ENCODE measurements around the gene ACRV1. TPM values are rescaled to one million over a fixed set of nuclear protein-coding genes. Genes with fewer than 3 reads are reported as not detected.

The ACRV1 gene
- total RNA-seq, 4 donors from 2014 or later: not detected

DNA sequence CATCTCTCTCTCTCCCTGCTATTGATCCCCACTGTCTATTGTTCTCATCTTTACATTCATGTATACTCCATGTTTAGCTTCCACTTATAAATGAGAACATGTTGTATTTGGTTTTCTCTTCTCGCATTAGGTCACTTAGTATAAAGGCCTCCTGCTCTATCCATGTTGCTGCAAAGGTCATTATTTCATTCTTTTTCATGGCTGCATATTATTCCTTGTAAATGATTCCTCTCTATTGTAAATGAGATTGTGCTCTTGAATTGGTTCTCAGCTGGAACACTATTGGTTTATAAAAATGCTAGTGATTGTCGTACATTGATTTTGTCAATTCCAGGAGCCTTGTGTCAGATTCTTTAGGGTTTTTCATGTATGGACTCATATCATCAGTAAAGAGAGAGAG lies 13.5 kb downstream of the ACRV1 start:
- no peak overlapping the region for H3K27ac ChIP-seq
- 83 to 100% methylated on average over 2 of the region's 2 CpGs for WGBS, 2 donors (ENCODE audit: low coverage in 1 of 2)
- H3K36me3 ChIP-seq: no peaks in the 10 kb centered on the region
- H3K9me3 ChIP-seq: peaks cover 0 to 29% (median 0%) of the 10 kb centered on the region in 3 donors
- ATAC-seq: no peak
- H3K27me3 ChIP-seq: no peaks in the 10 kb centered on the region
- no peak for TF ChIP-seq POLR2AphosphoS5 (IDR thresholded peaks at IDR 0.05)
- no peak for TF ChIP-seq EP300 (IDR thresholded peaks at IDR 0.05)
- TF ChIP-seq, protein P1, sequence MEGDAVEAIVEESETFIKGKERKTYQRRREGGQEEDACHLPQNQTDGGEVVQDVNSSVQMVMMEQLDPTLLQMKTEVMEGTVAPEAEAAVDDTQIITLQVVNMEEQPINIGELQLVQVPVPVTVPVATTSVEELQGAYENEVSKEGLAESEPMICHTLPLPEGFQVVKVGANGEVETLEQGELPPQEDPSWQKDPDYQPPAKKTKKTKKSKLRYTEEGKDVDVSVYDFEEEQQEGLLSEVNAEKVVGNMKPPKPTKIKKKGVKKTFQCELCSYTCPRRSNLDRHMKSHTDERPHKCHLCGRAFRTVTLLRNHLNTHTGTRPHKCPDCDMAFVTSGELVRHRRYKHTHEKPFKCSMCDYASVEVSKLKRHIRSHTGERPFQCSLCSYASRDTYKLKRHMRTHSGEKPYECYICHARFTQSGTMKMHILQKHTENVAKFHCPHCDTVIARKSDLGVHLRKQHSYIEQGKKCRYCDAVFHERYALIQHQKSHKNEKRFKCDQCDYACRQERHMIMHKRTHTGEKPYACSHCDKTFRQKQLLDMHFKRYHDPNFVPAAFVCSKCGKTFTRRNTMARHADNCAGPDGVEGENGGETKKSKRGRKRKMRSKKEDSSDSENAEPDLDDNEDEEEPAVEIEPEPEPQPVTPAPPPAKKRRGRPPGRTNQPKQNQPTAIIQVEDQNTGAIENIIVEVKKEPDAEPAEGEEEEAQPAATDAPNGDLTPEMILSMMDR (IDR thresholded peaks at IDR 0.05): no peak
- TF ChIP-seq POLR2A (IDR thresholded peaks at IDR 0.05): no peak
- H3K4me3 ChIP-seq: no peak overlapping the region
- H3K4me1 ChIP-seq: no peaks in the 10 kb centered on the region

DNA sequence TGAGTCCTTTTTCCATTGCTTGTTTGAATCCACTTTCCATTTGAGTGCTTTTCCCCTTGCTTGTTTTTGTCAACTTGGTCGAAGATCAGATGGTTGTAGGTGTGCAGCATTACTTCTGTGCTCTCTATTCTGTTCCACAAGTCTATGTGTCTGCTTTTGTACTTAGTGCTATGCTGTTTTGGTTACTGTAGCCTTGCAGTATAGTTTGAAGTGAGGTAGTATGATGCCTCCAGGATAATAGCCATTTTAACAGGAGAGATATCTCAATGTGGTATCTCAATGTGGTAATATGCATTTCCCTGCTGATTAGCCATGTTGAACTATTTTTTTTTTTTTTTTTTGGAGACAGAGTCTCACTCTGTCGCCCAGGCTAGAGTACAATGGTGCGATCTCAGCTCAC lies 16.7 kb downstream of the ACRV1 start:
- peaks cover 0 to 29% (median 0%) of the 10 kb centered on the region in 3 donors for H3K9me3 ChIP-seq
- H3K4me3 ChIP-seq: no peak overlapping the region
- TF ChIP-seq EP300 (IDR thresholded peaks at IDR 0.05) (no peak), POLR2A (IDR thresholded peaks at IDR 0.05) (no peak), POLR2AphosphoS5 (IDR thresholded peaks at IDR 0.05) (no peak)
- TF ChIP-seq, protein P1 (IDR thresholded peaks at IDR 0.05): no peak
- H3K4me1 ChIP-seq: no peaks in the 10 kb centered on the region
- ATAC-seq: no peak
- H3K27ac ChIP-seq: no peak overlapping the region
- 86 to 100% methylated on average over 1 of the region's 3 CpGs for WGBS, 2 donors (ENCODE audit: low coverage in 1 of 2)
- H3K27me3 ChIP-seq: no peaks in the 10 kb centered on the region
- H3K36me3 ChIP-seq: no peaks in the 10 kb centered on the region

DNA sequence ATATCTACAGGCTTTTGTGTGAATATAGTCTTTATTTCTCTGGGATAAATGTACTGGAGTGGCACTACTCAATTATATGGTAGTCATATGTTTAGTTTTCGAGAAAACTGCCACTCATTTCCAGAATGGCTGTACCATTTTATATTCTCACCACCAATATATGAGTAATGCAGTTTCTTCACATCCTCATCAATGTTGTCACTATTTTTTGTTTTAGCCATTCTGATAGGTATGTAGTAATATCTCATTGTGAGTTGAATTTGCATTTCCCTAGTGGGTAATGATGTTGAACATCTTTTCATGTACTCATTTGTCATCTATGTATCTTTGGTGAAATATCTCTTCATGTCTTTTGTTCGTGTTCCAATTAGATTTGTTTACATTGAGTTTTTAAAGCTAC lies 18.0 kb downstream of the ACRV1 start:
- peaks cover 0 to 29% (median 0%) of the 10 kb centered on the region in 3 donors for H3K9me3 ChIP-seq
- 71 to 87% methylated on average over 2 of the region's 2 CpGs for WGBS, 2 donors (ENCODE audit: low coverage in 1 of 2)
- TF ChIP-seq EP300 (IDR thresholded peaks at IDR 0.05) (no peak), POLR2A (IDR thresholded peaks at IDR 0.05) (no peak), POLR2AphosphoS5 (IDR thresholded peaks at IDR 0.05) (no peak)
- TF ChIP-seq, protein P1 (IDR thresholded peaks at IDR 0.05): no peak
- H3K4me3 ChIP-seq: no peak overlapping the region
- H3K27me3 ChIP-seq: no peaks in the 10 kb centered on the region
- ATAC-seq: no peak
- no peaks in the 10 kb centered on the region for H3K36me3 ChIP-seq
- no peak overlapping the region for H3K27ac ChIP-seq
- H3K4me1 ChIP-seq: no peaks in the 10 kb centered on the region

DNA sequence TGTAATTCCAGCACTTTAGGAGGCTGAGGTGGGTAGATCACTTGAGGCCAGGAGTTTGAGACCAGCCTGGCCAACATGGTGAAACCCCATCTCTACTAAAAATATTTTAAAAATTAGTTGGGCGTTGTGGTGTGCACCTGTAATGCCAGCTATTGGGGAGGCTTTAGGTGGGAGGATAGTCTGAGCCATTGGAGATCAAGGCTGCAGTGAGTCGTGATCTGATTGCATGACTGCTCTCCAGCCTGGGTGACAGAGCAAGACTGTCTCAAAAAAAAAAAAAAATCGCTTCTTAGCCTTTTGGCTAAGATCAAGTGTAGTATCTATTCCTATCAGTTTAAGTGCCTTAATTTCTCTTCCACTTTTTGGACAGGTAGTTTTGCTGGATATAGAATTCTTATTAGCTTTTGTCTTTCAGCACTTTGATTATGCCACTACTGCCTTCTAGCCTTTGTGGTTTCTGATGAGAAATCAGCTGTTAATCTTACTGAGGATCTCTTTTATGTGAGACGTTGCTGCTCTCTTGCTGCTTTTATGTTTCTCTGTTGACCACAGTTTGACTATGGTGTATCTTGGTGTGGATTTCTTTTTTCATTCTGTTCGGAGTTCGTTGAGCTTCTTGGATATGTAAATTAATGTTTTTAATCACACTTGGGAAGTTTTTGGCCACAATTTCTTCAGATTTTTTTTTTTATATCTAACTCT lies 31.0 kb downstream of the ACRV1 start:
- 87 to 96% methylated on average over 3 to 6 of the region's 6 CpGs for WGBS, 2 donors (ENCODE audit: low coverage in 1 of 2)
- Histone ChIP-seq H3K36me3 (peaks cover 0 to 3% of the 10 kb centered on the region in 2 donors), H3K27ac (no peak overlapping the region), H3K27me3 (no peaks in the 10 kb centered on the region), H3K4me1 (no peaks in the 10 kb centered on the region), H3K9me3 (no peaks in the 10 kb centered on the region), H3K4me3 (no peak overlapping the region)
- no peak for ATAC-seq
- TF ChIP-seq, protein P1 (IDR thresholded peaks at IDR 0.05): no peak
- TF ChIP-seq POLR2AphosphoS5 (IDR thresholded peaks at IDR 0.05): no peak
- no peak for TF ChIP-seq POLR2A (IDR thresholded peaks at IDR 0.05)
- no peak for TF ChIP-seq EP300 (IDR thresholded peaks at IDR 0.05)

DNA sequence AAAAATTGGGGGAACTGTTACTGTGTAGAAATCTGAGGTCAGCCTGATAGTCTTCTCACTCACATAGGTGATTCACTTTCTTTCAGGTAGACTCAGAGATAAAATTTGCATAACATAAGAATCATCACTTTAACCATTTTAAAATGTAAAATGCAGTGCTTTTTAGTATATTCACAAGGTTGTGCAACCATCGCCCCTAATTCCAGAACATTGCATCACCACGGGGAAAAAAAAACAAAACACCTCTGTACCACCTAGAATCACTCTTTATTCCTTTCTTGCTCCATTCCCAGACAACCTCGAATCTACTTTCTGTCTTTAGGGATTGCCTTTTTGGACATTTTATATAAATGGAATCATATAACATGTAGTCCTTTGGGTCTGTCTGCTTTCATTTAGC lies 34.8 kb downstream of the ACRV1 start:
- Histone ChIP-seq H3K36me3 (peaks cover 0 to 8% of the 10 kb centered on the region in 2 donors), H3K27me3 (no peaks in the 10 kb centered on the region), H3K4me1 (no peaks in the 10 kb centered on the region), H3K27ac (no peak overlapping the region), H3K9me3 (no peaks in the 10 kb centered on the region), H3K4me3 (no peak overlapping the region)
- 90 to 100% methylated on average over 3 of the region's 3 CpGs for WGBS, 2 donors (ENCODE audit: low coverage in 1 of 2)
- TF ChIP-seq, protein P1 (IDR thresholded peaks at IDR 0.05): no peak
- TF ChIP-seq POLR2AphosphoS5 (IDR thresholded peaks at IDR 0.05): no peak
- TF ChIP-seq EP300 (IDR thresholded peaks at IDR 0.05): no peak
- TF ChIP-seq POLR2A (IDR thresholded peaks at IDR 0.05): no peak
- ATAC-seq: no peak

Measured in gastroesophageal sphincter (tissue), 4 donors.